ENCODE measurements around the gene PSORS1C2.

PSORS1C2 gene

DNA sequence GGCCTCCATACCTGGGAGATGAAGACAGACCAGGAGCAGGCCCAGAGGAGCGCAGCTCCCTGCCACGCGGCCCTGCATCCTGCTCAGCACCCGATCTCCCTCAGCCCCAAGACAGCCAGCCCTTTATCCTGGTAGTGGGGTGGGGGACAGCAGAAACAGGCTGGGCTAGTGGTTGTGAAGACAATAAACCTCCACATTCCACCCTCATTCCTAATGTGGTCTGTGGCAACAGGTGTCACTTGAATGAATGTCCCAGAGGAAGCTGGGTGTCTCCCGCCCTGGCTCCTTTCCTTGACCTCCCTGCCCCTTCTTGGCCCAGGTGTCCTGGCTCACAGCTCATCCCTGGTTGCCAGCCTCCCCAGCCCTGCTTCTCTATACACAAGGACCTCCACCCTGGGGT is 26.4 kb downstream of the PSORS1C2 start, which contains the start of gene C6orf15:
TSS of gene C6orf15 (minus strand) at position 98 of the 400 bp plus-strand sequence. CDS start at position 78, 20 bp downstream.
- no peak for DNase-seq

DNA sequence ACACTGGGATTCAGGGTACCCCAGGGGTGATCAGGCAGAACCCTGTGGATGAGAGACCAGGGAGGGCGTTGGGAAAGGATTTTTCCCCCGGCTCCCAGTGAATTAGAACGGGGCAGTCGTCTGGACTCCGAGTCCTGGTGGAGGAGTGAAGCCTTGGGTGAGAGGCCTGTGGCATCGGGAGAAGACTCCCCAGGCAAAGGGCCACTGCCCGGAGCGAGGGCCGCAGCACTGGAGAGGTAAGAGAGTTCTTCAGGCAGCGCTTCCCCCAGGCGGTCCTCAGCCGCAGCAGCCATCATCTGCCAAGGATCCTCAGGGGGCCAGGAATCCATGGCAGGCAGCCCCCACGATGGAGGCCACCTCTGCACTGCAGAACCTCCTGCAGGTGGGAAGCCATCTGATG is 27.2 kb downstream of the PSORS1C2 start:
- DNase-seq = no peak

DNA sequence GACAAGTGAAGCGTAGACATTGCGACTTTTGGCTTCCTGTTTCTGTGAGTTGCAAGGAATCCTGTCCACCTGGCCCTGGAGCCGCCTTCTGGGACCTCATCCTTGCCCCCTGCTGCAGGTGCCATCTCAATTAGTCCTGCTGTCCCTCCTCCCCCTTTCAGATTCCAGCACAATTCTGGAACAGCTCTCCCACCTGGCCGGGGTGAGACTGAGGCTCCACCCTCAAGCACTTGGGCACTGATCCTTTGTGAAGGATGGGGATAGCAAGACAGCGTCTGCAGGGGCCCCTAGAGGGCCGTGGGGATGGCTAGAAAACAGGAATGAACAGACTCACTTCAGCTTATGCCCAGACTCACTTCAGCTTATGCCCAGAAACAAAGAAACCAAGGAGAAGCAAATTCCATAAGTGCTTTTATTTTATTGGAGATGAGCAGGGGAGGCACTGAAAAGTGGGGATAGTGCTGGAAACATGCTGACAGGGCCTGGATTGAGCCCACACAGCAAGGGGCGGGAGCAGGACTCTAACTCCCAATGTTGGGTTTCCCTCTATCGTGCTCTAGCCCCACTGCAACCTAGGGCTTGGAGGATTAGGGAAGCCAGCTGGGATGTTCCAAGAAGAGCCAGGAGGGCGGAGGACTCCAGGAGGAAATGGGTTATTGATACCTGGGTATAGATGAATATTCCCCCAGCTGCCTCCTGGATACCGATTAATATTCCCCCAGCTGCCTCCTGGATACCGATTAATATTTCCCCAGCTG is 27.9 kb downstream of the PSORS1C2 start:
- DNase-seq = no peak

DNA sequence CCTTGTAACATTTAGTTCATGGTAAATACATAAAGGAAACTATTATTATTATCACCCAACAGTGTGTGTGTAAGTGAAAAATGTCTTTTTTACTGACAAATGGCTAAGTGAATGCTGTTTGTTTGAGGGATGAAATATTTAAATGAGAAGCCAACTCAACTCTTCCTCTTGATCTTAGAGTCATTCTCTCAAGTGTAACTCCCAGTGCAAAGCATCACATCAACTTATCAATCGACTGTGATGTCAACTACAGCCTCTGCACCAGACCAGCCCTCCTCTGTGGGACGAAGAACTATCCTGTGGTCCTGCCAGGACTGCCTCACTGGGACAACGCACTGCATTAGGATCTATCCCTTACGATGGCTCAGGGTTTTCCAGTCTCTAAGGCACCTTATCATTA is 31.8 kb downstream of the PSORS1C2 start:
- DNase-seq = no peak

DNA sequence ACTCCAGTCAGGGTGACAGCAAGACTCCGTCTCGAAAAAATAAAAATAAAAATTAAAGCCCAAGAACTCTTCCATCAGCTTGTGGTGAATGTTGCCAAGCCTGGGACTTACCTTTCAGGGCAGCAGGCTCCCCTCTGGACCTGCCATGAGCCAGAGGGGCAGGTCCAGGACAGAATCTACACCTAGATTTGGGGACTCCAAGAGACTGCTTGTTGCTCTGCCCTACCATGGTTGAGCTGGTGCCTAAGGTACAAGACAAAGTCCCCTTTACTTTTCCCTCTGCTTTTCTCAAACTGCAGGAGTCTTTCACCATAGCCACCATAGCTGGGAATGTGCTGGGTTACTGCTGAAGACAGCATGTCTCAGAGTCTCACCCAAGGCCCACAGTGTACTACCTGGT is 35.7 kb downstream of the PSORS1C2 start:
- no peak for DNase-seq

DNA sequence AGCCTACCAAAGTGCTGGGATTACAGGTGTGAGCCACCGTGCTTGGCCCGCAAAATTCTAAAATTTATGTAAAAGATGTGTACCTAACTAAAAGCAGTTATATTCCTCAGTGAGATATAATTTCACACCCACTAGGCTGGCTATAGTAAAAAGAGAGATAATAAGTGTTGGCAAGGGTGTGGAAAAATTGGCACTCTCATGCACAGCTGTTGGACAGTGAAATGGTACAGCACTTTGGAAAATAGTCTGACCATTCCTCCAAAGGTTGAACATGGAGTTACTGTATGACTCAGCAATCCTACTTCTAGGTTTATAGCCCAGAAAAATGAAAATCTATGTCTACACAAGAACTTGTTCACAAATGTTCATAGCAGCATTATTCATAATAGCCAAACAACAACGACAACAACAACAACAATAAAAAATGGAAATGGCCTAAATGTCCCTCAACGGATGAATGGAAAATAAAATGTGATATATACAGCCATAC is 40.4 kb downstream of the PSORS1C2 start:
- no peak for DNase-seq

DNA sequence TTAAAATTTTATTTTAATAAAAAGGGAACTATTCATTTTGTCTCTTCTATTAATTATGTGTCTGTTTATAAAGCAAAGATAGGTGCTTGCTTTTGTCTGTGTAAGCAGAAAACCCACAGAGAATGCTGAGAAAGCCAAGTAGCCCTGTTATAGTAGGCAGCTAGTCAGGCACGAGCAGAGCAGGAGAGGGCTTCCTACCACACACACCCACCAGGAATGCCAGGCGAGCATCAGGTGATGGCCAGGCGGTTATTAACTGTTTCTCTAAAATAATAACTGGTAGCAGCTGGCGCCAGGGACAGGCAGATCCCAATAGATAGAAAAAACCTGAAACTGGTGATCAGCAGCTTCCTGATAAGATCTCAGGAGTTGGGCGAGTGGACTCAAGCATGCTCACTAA is 42.2 kb downstream of the PSORS1C2 start:
- no peak for DNase-seq

DNA sequence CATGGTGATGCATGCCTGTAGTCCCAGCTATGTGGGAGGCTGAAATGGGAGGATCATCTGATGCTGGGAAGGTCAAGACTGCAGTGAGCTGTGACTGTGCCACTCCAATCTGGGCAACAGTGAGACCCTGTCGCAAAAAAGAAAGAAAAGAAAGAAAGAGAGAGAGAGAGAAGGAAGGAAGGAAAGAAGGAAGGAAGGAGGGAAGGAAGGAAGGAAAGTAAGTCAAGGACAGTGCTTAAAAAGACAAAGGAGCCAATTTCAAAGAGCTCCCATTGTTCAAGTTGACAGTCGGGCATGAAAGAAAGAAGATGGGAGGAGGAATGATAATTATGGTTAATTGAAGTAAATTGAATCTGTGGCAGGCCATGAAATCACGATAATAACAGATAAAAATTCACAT is 42.7 kb downstream of the PSORS1C2 start:
- DNase-seq = no peak

DNA sequence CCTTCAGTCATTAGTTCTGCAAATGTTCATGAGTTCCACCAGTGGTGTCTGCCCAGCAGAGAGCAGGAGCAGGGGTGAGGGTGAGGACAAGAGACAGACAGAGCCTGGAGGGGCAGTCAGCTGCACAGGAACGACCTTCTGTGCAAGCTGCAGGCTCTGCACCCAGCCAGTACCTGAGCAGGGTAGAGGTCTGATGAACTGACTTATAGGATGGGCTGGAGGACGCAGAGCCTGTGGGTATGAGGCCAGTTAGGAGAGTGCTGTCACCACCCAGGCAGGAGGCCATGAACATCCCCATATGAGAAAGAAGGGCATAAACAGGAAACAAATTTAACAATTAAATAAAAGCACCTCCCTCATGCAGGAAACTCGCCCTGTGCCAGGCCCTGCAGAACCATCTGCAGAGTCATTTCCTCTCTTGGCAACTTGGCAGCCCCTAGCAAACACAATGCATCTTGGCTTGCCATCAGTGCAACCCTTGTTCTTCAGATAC is 44.4 kb downstream of the PSORS1C2 start:
- DNase-seq = peak; percentile 52

DNA sequence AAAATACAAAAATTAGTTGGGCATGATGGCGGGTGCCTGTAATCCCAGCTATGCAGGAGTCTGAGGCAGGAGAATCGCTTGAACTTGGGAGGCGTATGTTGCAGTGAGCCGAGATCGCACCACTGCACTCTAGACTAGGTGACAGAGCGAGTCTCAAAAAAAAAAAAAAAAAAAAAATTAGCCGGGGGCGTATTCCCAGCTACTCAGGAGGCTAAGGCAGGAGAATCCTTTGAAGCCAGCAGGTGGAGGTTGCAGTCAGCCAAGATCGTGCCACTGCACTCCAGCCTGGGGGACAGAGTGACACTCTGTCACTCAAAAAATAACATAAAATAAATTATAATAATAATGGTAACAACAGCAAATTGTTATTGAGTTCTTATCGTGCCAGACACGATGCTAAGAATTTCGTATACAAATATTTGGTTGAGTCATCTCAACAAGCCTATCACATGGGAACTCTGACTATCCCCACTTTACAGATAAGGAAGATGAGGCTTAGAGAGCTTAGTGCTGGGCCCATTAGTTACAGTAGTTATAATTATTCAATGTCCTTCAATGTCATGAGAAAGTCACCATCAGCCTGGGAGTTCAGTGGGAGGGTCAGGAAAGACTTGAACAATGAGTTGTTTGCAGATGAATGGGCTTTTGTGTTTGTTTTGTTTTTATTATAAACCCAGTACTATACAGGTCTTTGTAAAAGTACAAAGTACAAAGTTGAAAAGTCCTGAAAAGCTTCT is 45.9 kb downstream of the PSORS1C2 start:
- DNase-seq = no peak

DNA sequence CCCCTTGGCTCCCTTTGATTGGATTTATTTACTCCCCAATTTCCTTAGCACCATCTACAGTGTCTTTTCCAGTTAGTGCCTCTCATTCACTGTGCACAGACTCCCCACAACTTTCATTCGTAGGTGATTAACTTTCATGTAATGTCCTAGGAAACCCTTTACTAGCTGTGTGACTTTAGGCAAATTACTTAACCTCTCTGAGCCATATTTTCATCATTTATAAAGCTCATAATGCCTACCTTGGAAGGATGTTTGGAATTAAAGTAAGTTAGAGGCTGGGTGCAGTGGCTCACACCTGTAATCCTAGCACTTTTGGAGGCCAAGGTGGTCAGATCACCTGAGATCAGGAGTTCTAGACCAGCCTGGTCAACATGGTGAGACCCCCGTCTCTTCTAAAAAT is 46.6 kb downstream of the PSORS1C2 start:
- DNase-seq = no peak

DNA sequence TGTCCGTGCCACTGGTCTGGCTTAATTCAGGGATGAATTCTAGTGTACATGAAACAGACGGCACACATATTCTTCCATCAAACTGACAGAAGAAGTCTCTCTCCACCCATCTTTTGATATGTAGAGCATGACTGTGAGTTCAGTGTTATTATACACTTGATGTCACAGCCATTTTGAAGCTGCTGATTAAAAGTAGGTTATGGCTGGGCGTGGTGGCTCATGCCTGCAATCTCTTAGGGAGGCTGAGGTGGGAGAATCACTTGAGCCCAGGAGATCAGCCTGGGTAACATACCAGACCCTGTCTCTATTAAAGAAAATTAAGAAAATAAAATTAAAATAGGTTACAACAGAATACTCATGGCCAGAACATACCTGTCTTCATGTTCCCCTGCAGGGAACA is 47.2 kb downstream of the PSORS1C2 start:
- no peak for DNase-seq

DNA sequence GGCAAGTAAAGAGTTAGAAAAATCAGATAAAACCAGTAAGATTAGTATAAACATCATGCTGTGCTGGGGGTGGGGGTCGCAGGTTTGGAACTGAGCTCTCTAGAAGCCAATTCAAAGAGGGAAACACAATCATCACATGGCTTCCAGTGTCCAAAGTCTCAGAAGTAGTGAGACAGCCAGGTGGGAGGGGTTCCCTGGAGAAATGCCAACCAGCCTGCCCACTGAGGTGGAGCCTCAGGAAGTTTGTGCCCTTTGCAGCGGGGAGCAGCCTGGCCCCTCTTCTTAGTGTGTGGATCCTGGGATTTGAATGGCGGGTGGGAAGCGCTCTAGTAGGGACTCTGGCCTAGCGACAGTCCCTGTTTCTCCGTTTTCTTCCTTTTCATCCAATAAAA is 47.9 kb downstream of the PSORS1C2 start:
- no peak for DNase-seq

DNA sequence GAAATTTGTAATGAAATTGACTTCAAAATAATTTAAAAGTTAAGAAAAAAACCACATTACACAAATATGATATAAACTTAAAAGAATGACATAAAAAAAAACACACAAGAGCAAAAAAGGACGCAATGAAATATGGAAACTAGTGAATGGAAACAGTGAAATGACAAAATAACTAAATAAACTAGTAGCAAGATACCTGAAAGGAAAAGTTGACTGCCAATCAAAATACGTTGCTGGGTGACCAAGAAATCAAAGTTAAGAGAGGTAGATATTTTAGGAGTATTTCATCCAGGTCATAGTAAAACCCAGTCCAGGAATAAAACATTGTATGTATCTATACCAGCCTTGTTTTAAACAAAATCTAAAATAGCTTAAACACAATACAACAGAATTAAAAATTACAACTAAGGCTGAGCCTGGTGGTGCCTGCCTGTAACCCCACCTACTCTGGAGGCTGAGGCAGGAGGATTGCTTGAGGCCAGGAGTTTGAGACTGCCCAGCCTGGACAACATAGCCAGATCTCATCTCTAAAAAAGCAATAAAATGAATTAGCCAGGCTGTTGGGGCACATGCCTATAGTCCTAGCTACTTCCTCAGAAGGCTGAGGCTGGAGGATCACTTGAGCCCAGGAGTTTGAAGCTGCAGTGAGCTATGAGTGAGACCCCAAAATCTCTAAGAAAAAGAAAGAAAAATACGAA is 48.4 kb downstream of the PSORS1C2 start:
- DNase-seq = no peak

Data from central memory CD4-positive, alpha-beta T cell (primary cell).